SK-N-SH (cell line): ENCODE results near the gene LRIT2.

ENCODE experiments used
- EP300 ChIP-seq, 2 experiments: IDR thresholded peaks; 2 replicates each; pipeline versions ENCODE4 v1.4.0 to v1.6.1; 2012; ENCODE audit warnings: borderline replicate concordance in 1 of 2, low read depth in 1 of 2, low read length in 1 of 2
- JUND ChIP-seq: IDR thresholded peaks from 2 replicates; pipeline ENCODE4 v1.4.0; 2012
- POLR2AphosphoS5 ChIP-seq: IDR thresholded peaks from 2 replicates; pipeline ENCODE4 v1.6.1; 2012; ENCODE audit warnings: low read depth, low read length
- TF ChIP-seq, protein P1 (sequence below): fragments of 200-600 bp; sonication (generic); IDR thresholded peaks from 2 replicates; pipeline ENCODE4 v1.6.1; 2017; ENCODE audit warnings: antibody characterized with exemption, mild to moderate bottlenecking, moderate library complexity
- TF ChIP-seq, protein P2 (sequence below): fragments of 150-350 bp; IDR thresholded peaks from 2 replicates; pipeline ENCODE4 v1.6.1; 2016; ENCODE audit warnings: mild to moderate bottlenecking, low read depth, low read length

- TF ChIP-seq, protein P1, sequence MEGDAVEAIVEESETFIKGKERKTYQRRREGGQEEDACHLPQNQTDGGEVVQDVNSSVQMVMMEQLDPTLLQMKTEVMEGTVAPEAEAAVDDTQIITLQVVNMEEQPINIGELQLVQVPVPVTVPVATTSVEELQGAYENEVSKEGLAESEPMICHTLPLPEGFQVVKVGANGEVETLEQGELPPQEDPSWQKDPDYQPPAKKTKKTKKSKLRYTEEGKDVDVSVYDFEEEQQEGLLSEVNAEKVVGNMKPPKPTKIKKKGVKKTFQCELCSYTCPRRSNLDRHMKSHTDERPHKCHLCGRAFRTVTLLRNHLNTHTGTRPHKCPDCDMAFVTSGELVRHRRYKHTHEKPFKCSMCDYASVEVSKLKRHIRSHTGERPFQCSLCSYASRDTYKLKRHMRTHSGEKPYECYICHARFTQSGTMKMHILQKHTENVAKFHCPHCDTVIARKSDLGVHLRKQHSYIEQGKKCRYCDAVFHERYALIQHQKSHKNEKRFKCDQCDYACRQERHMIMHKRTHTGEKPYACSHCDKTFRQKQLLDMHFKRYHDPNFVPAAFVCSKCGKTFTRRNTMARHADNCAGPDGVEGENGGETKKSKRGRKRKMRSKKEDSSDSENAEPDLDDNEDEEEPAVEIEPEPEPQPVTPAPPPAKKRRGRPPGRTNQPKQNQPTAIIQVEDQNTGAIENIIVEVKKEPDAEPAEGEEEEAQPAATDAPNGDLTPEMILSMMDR: no peak
- TF ChIP-seq, protein P2, sequence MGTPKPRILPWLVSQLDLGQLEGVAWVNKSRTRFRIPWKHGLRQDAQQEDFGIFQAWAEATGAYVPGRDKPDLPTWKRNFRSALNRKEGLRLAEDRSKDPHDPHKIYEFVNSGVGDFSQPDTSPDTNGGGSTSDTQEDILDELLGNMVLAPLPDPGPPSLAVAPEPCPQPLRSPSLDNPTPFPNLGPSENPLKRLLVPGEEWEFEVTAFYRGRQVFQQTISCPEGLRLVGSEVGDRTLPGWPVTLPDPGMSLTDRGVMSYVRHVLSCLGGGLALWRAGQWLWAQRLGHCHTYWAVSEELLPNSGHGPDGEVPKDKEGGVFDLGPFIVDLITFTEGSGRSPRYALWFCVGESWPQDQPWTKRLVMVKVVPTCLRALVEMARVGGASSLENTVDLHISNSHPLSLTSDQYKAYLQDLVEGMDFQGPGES: no peak
- TF ChIP-seq EP300 (IDR thresholded peaks at IDR 0.05; ENCODE audit: borderline replicate concordance in 1 of 2, low read depth in 1 of 2, low read length in 1 of 2) (no peak), POLR2AphosphoS5 (no peak), JUND (no peak)
Observed at GRCh38 chr10:84198206-84198915, 27.0 kb downstream of the LRIT2 start.
